Stimulated activated CD8-positive, alpha-beta memory T cell treated with anti-CD3 and anti-CD28 coated beads, Interleukin-7, amount 100 ng/mL, for 1 hour (primary cell): ENCODE measurements around the gene NAPA.

Experiments
- DNase-seq, 2 donors: peaks; one replicate each; pipeline ENCODE4 v3.0.0-alpha.2; 2020; ENCODE audit warnings: low read depth in 2 of 2

NAPA gene

GRCh38 chr19:47499863-47500830 is 14.7 kb downstream of the NAPA start:
- DNase-seq, result no peak

- DNase-seq, result no peak
Observed at GRCh38 chr19:47499371-47499770, 15.5 kb downstream of the NAPA start.

DNA sequence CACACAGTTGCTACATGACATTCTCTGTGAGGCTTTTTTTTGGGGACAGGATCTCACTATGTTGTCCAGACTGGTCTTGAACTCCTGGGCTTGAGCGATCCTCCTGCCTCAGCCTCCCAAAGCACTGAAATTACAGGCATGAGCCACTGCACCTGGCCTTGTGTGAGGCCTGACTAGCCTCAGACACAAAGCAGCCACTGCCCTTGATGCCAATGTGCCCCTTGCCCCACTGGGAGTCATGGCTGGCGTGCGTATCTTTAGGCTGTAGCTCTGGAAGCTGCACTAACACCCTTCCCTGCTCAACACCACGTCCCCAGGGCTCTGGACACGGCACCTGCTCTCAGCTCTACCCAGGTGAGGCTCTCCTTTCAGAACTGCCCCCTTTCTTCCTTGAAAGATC is 16.3 kb downstream of the NAPA start:
- no peak for DNase-seq

GRCh38 chr19:47497821-47498520 is 16.9 kb downstream of the NAPA start:
- DNase-seq, result no peak

- no peak for DNase-seq
Observed at GRCh38 chr19:47497050-47497766, 17.7 kb downstream of the NAPA start.

GRCh38 chr19:47495478-47496372 is 19.1 kb downstream of the NAPA start:
- DNase-seq, result no peak

DNA sequence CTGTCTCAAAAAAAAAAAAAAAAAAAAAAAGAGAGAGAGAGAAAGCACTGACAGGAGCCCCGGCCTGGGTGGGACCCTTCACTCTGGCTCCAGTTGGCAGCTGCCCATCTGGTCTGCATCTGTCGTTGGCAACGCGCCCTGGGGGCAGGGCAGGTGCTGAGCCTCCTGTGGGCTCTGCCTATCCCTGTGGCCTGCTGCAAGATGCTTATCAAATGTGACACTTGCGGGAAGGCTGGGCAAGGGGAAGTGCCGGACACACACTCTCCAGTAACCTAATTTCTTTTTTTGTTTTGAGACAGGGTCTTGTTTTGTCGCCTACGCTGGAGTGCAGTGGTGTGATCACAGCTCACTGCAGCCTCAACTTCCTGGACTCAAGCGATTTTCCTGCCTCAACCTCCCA is 20.1 kb downstream of the NAPA start:
- DNase-seq, result no peak

GRCh38 chr19:47494211-47494547 is 20.7 kb downstream of the NAPA start:
- DNase-seq, result no peak

GRCh38 chr19:47493378-47494210 is 21.3 kb downstream of the NAPA start:
- DNase-seq, result no peak

DNA sequence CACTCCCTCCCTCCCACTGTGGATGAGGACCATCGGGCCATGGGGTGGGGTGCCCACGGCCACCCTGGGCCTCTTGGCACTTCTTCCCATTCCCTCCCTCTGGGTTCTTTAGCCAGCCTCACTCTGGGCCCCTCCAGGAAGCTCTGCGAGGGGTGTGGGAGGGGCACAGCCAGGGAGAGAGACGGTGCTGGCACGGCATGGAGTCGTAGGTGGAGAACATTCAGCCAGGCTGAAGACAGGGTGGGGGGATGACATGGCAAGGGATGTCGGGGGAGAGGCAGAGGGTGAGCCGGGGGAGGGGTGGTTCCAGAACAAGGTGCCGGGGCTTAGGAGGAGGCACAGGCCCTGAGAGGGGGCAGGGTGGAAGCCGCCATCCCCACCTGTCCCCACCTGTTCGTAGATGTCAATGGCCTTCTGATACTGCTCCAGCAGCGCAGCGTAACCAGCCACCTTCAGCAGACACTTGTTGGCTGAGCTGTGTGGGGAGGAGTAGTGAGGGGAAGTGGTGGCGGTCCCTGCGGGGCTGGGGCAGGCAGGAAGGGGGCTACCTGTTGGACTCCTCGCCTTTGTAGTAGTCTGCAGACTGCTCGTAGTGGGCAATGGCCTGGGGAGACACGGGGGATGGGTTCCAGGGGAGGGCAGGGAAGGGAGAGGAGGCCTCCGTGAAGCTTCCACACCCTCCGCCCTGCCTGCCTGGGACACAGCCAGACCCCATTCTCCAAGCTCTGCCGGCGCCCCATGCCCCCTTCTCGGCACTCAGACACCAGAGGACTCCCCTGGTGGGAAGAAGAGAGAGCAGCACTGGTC is 22.1 kb downstream of the NAPA start:
- DNase-seq, result no peak

DNA sequence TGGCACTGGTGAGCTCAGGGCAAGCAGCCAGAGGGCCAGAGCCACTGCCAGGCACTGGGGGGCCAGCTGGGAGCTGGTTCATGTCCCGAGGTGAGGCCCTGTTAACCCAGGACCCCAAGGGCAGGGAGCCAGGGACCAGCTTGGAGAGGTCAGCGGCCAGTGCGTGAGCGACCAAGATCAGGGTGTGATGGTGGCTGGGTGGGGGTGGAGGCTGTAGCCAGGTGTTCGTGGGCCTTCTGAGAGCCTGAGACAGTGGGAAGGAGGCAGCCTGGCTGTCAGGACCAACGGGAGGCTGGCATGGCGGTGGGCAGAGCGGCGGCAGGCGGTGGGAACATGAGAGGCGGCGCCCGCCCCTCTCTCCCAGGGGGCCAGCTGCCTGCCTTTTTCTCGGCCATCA is 22.7 kb downstream of the NAPA start:
- DNase-seq, result no peak

DNA sequence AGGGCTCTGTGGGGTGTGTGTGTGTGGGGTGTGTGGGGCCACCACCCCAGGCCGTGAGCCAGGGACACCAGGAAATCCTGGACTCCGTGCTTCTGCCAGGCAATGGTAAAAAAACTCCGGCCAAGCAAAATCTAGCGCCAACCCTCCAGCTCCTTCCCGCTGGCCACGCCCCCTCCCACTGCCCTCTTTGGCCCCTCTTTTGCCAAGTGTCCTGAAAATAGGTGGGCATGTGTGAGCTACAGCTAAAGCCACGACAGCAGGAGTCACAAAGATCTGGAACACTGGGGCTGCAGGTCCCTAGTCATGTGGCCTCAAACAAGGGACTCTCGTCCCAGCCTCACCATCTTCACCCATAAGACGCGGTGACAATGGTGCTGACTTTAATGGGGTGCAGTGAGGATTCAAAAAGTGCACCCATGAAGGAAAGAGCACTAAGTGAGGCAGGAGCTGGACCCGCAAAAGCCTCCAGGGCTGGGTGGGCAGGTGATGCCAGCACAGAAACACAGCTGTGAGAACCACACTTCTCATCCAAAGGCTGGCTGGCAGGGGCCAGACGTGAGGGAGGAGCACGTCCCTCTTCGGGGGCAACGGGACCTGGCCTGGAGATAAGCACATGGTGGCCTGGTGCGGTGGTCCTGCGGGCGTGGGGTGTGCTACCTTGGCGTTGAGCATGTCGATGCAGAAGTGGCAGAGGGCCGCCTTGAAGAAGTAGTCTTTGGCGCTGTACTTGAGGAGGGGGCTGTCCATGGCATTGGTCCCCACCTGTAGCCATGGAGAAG is 23.3 kb downstream of the NAPA start:
- DNase-seq, result no peak

GRCh38 chr19:47490847-47491246 is 24.0 kb downstream of the NAPA start:
- no peak for DNase-seq

GRCh38 chr19:47490031-47490430 is 24.8 kb downstream of the NAPA start:
- DNase-seq, result no peak

DNA sequence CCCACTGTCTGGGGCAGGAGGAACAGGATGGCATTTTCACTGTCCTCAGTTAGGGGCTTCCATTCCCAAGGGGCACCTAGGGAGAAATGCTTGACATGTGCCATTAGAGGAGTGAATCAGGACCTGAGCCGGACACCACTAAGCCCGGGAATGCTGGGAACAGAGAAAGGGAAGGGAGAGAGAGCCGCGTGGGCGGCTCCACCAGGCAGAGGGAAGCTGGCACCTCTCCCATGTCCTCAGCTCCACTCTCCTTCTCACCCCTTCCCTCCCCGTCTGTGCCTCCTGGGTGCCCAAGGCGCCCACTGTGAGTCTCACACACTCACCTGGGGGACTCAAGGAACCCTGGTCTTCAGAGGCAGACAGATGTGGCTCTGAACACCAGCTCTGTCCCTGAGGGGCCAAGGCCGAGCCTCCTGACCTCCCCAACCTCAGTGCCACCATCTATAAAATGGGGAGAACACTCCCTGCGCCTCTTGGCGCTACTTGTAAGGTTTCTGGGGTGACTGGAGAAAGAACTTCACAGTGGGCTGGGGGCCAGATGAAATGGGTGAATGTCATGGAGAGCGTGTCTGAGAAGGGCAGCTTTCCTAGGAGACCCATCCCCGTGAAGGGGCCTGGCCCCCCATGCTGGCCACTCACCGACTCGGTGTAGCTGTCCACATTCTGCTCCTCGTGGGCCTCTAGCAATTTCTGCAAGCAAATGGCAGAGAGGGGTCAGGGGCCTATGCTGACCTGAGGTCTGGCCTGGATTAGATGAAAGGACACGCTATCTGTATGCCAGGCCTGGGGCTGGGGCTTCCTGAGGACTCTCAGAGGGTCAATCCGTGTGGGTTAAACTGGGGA is 25.6 kb downstream of the NAPA start:
- no peak for DNase-seq

GRCh38 chr19:47487551-47488515 is 27.0 kb downstream of the NAPA start:
- no peak for DNase-seq

DNA sequence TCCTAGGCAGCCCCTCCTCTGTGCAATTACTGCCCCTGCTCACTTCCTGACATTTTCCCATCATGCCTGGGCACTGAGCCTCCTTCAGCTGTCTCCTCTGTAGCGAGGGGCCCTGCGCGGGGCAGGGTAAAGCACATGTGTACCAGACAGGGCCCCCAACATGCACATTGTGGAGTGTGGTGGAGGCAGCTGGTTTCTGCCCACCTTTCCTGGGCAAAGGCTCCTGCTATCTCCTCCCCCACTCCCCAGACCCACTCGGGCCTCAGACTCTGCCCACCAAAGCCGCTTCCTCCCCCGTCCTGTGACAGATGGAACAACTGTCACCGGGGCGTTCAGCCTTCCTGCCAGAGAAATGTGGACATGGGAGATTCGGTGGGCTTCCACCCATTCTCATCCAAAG is 28.0 kb downstream of the NAPA start:
- no peak for DNase-seq
